Medulla oblongata (tissue), 1 donor: ENCODE measurements around the gene EXOSC2.

Experiments
- DNase-seq: peaks from one replicate; pipeline ENCODE4 v3.0.0-alpha.2; 2015; ENCODE audit errors: extremely low spot score

The EXOSC2 gene

GRCh38 chr9:130738281-130738680 lies 44.7 kb downstream of the EXOSC2 start:
- no peak for DNase-seq

- DNase-seq, result no peak
Observed at GRCh38 chr9:130739081-130739480, 45.5 kb downstream of the EXOSC2 start.

- DNase-seq, result no peak
Observed at GRCh38 chr9:130740218-130741023, 46.8 kb downstream of the EXOSC2 start.

GRCh38 chr9:130741024-130741305 lies 47.4 kb downstream of the EXOSC2 start:
- DNase-seq, result no peak

GRCh38 chr9:130741831-130742449 lies 48.4 kb downstream of the EXOSC2 start:
- DNase-seq, result no peak

- no peak for DNase-seq
Observed at GRCh38 chr9:130743656-130744055, 50.1 kb downstream of the EXOSC2 start.

- DNase-seq, result no peak
Observed at GRCh38 chr9:130745210-130745800, 51.7 kb downstream of the EXOSC2 start.

GRCh38 chr9:130745829-130746228 lies 52.2 kb downstream of the EXOSC2 start:
- DNase-seq, result no peak

- no peak for DNase-seq
Observed at GRCh38 chr9:130746434-130747212, 53.0 kb downstream of the EXOSC2 start.

- DNase-seq, result no peak
Observed at GRCh38 chr9:130751631-130752355, 58.2 kb downstream of the EXOSC2 start.
